ENCODE data around the gene DMP1. TPM values are rescaled to one million over a fixed set of nuclear protein-coding genes. Genes with fewer than 3 reads are reported as not detected.

DMP1 gene
- total and polyA plus RNA-seq, 4 donors = not detected

DNA sequence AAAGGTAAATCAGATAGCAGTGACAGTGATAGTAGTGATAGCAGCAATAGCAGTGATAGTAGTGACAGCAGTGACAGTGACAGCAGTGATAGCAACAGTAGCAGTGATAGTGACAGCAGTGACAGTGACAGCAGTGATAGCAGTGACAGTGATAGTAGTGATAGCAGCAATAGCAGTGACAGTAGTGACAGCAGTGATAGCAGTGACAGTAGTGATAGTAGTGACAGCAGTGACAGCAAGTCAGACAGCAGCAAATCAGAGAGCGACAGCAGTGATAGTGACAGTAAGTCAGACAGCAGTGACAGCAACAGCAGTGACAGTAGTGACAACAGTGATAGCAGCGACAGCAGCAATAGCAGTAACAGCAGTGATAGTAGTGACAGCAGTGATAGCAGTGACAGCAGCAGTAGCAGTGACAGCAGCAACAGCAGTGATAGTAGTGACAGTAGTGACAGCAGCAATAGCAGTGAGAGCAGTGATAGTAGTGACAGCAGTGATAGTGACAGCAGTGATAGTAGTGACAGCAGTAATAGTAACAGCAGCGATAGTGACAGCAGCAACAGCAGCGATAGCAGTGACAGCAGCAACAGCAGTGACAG, 35.7 kb upstream of the DMP1 start:
- no peak overlapping the region for H3K4me3 ChIP-seq
- H3K4me1 ChIP-seq (ENCODE audit: control insufficient read depth in 5 of 5, insufficient read depth in 5 of 5, low read length in 5 of 5) = no peaks in the 10 kb centered on the region
- H3K9me3 ChIP-seq (ENCODE audit: control insufficient read depth in 4 of 4, insufficient read depth in 3 of 4, low read length in 3 of 4) = peaks cover 0 to 8% (median 0%) of the 10 kb centered on the region in 4 donors
- H3K27me3 ChIP-seq (ENCODE audit: control insufficient read depth in 3 of 3, insufficient read depth in 3 of 3, low read length in 2 of 3) = no peaks in the 10 kb centered on the region
- H3K9ac ChIP-seq (ENCODE audit: insufficient read depth in 1 of 2, low read length in 2 of 2) = no peak overlapping the region
- TF ChIP-seq, protein P1, sequence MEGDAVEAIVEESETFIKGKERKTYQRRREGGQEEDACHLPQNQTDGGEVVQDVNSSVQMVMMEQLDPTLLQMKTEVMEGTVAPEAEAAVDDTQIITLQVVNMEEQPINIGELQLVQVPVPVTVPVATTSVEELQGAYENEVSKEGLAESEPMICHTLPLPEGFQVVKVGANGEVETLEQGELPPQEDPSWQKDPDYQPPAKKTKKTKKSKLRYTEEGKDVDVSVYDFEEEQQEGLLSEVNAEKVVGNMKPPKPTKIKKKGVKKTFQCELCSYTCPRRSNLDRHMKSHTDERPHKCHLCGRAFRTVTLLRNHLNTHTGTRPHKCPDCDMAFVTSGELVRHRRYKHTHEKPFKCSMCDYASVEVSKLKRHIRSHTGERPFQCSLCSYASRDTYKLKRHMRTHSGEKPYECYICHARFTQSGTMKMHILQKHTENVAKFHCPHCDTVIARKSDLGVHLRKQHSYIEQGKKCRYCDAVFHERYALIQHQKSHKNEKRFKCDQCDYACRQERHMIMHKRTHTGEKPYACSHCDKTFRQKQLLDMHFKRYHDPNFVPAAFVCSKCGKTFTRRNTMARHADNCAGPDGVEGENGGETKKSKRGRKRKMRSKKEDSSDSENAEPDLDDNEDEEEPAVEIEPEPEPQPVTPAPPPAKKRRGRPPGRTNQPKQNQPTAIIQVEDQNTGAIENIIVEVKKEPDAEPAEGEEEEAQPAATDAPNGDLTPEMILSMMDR (IDR thresholded peaks at IDR 0.05; ENCODE audit: control extremely low read depth, extremely low read depth) = no peak
- no peak overlapping the region for H3K27ac ChIP-seq (ENCODE audit: low read depth in 1 of 2, low read length in 1 of 2)
- WGBS, 2 donors = 84 to 97% methylated on average over 4 of the region's 4 CpGs
- H3K36me3 ChIP-seq (ENCODE audit: control insufficient read depth in 4 of 4, insufficient read depth in 4 of 4, low read length in 4 of 4) = no peaks in the 10 kb centered on the region
- DNase-seq (no peak), ATAC-seq (ENCODE audit: insufficient read depth, low FRiP score) (no peak)

DNA sequence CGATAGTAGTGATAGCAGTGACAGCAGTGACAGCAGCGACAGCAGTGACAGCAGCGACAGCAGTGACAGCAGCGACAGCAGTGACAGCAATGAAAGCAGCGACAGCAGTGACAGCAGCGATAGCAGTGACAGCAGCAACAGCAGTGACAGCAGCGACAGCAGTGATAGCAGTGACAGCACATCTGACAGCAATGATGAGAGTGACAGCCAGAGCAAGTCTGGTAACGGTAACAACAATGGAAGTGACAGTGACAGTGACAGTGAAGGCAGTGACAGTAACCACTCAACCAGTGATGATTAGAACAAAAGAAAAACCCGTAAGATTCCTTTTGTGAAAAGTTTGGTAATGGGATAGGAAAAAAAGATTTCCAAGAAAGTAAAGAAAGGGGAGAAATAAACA, 33.8 kb upstream of the DMP1 start:
- no peak for DNase-seq
- Histone ChIP-seq H3K27me3 (ENCODE audit: control insufficient read depth in 3 of 3, insufficient read depth in 3 of 3, low read length in 2 of 3) (no peaks in the 10 kb centered on the region), H3K9ac (ENCODE audit: insufficient read depth in 1 of 2, low read length in 2 of 2) (no peak overlapping the region), H3K9me3 (ENCODE audit: control insufficient read depth in 4 of 4, insufficient read depth in 3 of 4, low read length in 3 of 4) (peaks cover 0 to 8% (median 0%) of the 10 kb centered on the region in 4 donors), H3K4me1 (ENCODE audit: control insufficient read depth in 5 of 5, insufficient read depth in 5 of 5, low read length in 5 of 5) (no peaks in the 10 kb centered on the region), H3K27ac (ENCODE audit: low read depth in 1 of 2, low read length in 1 of 2) (no peak overlapping the region), H3K36me3 (ENCODE audit: control insufficient read depth in 4 of 4, insufficient read depth in 4 of 4, low read length in 4 of 4) (no peaks in the 10 kb centered on the region), H3K4me3 (no peak overlapping the region)
- 71 to 74% methylated on average over 8 to 9 of the region's 9 CpGs for WGBS, 2 donors
- no peak for ATAC-seq (ENCODE audit: insufficient read depth, low FRiP score)
- TF ChIP-seq, protein P1 (IDR thresholded peaks at IDR 0.05; ENCODE audit: control extremely low read depth, extremely low read depth) = no peak

DNA sequence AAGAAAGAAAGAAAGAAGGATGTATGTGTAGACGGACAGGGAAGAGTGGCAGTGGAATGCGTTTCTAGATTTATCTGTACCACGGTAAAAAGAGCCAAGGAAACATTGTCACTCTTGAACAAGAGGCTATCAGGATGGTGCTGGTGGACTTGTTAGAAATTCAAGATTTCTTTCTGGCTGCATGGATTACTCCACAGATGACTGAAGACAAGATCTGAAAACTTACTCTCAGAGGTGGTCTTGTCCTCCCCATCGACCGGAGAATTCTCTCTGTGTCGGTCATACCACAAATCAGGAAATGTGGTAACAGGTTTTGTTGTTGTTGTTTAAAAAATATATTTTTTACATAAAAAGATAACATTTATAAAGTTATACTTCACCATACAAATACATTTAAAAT, 30.0 kb upstream of the DMP1 start:
- H3K27me3 ChIP-seq (ENCODE audit: control insufficient read depth in 3 of 3, insufficient read depth in 3 of 3, low read length in 2 of 3) = no peaks in the 10 kb centered on the region
- DNase-seq = no peak
- WGBS, 2 donors = 75 to 84% methylated on average over 6 of the region's 6 CpGs
- H3K4me3 ChIP-seq = no peak overlapping the region
- no peaks in the 10 kb centered on the region for H3K36me3 ChIP-seq (ENCODE audit: control insufficient read depth in 4 of 4, insufficient read depth in 4 of 4, low read length in 4 of 4)
- TF ChIP-seq, protein P1 (IDR thresholded peaks at IDR 0.05; ENCODE audit: control extremely low read depth, extremely low read depth) = no peak
- H3K27ac ChIP-seq (ENCODE audit: low read depth in 1 of 2, low read length in 1 of 2) = peak overlapping the region in 1 of 2 donors; percentile 17
- peaks cover 0 to 6% (median 0%) of the 10 kb centered on the region in 4 donors for H3K9me3 ChIP-seq (ENCODE audit: control insufficient read depth in 4 of 4, insufficient read depth in 3 of 4, low read length in 3 of 4)
- no peaks in the 10 kb centered on the region for H3K4me1 ChIP-seq (ENCODE audit: control insufficient read depth in 5 of 5, insufficient read depth in 5 of 5, low read length in 5 of 5)
- ATAC-seq (ENCODE audit: insufficient read depth, low FRiP score) = no peak
- H3K9ac ChIP-seq (ENCODE audit: insufficient read depth in 1 of 2, low read length in 2 of 2) = no peak overlapping the region

DNA sequence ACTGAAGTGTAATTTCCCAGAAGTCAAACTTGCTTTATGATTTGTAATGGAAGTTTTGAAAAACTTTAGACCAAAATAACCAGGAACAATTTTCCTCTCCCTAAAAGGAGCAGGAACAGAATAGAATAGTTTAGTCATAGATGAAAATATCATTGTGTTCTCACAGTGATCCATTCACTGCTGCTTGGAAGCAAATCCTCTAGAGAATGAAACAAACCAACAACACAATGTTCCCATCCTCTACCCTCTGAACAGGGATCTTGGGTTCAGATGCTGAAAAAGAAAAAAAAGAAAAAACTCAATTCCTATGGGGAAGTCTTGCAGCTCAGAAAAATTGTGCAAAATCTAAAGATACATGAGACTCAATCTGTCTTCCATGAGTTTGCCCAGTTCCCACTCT, 29.6 kb upstream of the DMP1 start:
- ATAC-seq (ENCODE audit: insufficient read depth, low FRiP score) (no peak), DNase-seq (no peak)
- H3K9ac ChIP-seq (ENCODE audit: insufficient read depth in 1 of 2, low read length in 2 of 2) = no peak overlapping the region
- no peak overlapping the region for H3K4me3 ChIP-seq
- TF ChIP-seq, protein P1 (IDR thresholded peaks at IDR 0.05; ENCODE audit: control extremely low read depth, extremely low read depth) = no peak
- no peaks in the 10 kb centered on the region for H3K4me1 ChIP-seq (ENCODE audit: control insufficient read depth in 5 of 5, insufficient read depth in 5 of 5, low read length in 5 of 5)
- peaks cover 0 to 2% (median 0%) of the 10 kb centered on the region in 4 donors for H3K9me3 ChIP-seq (ENCODE audit: control insufficient read depth in 4 of 4, insufficient read depth in 3 of 4, low read length in 3 of 4)
- no peaks in the 10 kb centered on the region for H3K27me3 ChIP-seq (ENCODE audit: control insufficient read depth in 3 of 3, insufficient read depth in 3 of 3, low read length in 2 of 3)
- no peaks in the 10 kb centered on the region for H3K36me3 ChIP-seq (ENCODE audit: control insufficient read depth in 4 of 4, insufficient read depth in 4 of 4, low read length in 4 of 4)
- peak overlapping the region in 1 of 2 donors; percentile 88 for H3K27ac ChIP-seq (ENCODE audit: low read depth in 1 of 2, low read length in 1 of 2)
